IPS-18c (cell line): Measurements from ENCODE around the gene KLHL33.
"Not testable (repeated sequence)": the region's sequence is repeated elsewhere in the genome, so short reads cannot be mapped to it uniquely, and the experiment has no call there.

Source experiments
- H3K4me3 ChIP-seq: 2 replicates; pipeline ENCODE4 v1.7.0; 2013; ENCODE audit warnings: low read depth, mild to moderate bottlenecking, low read length, moderate library complexity; ENCODE audit not compliant: insufficient read depth
- H3K9me3 ChIP-seq: one replicate; pipeline ENCODE4 v1.6.1; 2013; ENCODE audit warnings: mild to moderate bottlenecking, low read length, moderate library complexity; ENCODE audit not compliant: control insufficient read depth, insufficient read depth

KLHL33 gene

DNA sequence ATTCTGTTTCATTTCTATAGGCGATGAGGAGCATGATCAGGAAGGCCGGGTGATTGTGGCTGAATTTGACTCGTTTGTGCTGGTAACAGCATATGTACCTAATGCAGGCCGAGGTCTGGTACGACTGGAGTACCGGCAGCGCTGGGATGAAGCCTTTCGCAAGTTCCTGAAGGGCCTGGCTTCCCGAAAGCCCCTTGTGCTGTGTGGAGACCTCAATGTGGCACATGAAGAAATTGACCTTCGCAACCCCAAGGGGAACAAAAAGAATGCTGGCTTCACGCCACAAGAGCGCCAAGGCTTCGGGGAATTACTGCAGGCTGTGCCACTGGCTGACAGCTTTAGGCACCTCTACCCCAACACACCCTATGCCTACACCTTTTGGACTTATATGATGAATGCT is 21.0 kb upstream of the KLHL33 start:
- H3K4me3 ChIP-seq, result peak overlapping the region; percentile 0; the same call in 1 of the 2 replicates
- H3K9me3 ChIP-seq, result no peaks in the 10 kb centered on the region

- peak overlapping the region; percentile 56 for H3K4me3 ChIP-seq
Measured at GRCh38 chr14:20455355-20456300, 19.7 kb upstream of the KLHL33 start.

GRCh38 chr14:20454516-20455354 is 18.8 kb upstream of the KLHL33 start, which contains the start of the genes APEX1 and OSGEP:
TSS of gene APEX1 (plus strand) at chr14:20455226. CDS start at chr14:20455646, 420 bp downstream.
TSS of gene OSGEP (minus strand) at chr14:20454812. CDS start at chr14:20454683, 129 bp downstream.
- H3K4me3 ChIP-seq, result peak within 1 kb of the TSS; percentile 56
- no peaks in the 10 kb centered on the region for H3K9me3 ChIP-seq

More at GRCh38 chr14:20455355-20456300, 19.7 kb upstream of the KLHL33 start:
- no peaks in the 10 kb centered on the region for H3K9me3 ChIP-seq

DNA sequence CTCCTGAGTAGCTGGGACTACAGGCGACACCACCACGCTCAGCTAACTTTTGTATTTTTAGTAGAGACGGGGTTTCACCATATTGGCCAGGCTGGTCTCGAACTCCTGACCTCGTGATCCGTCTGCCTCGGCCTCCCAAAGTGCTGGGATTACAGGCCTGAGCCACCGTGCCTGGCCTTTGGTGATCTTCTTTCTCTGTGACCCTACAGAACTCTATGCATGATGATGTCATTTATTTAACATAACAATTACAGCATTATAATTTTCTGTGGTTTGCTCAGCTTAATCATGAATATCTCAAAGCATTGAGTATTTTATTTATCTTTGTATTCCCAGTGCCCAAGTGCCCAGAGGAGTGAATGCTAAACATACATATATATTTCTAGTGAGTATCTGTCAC is 16.9 kb upstream of the KLHL33 start:
- H3K4me3 ChIP-seq, H3K9me3 ChIP-seq: not testable (repeated sequence)

- H3K4me3 ChIP-seq, result no peak overlapping the region
- H3K9me3 ChIP-seq, result no peaks in the 10 kb centered on the region
Measured at GRCh38 chr14:20446889-20447288, 10.9 kb upstream of the KLHL33 start.

DNA sequence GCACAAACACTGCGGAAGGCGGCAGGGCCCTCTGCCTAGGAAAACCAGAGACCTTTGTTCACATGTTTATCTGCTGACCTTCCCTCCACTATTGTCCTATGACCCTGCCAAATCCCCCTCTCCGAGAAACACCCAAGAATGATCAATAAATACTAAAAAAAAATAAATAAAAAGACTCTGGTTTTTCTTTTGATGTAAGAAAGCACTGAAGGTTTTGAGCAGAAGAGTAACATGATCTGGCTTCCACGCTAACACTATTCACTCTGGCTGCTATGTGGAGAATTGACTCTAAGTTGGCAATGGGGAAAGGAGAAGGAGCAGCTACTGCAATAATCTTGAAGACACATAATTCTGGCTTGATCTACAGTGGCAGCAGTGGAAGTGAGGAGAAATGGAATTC is 7.7 kb upstream of the KLHL33 start:
- H3K9me3 ChIP-seq, H3K4me3 ChIP-seq: not testable (repeated sequence)

GRCh38 chr14:20441461-20441860 is 5.5 kb upstream of the KLHL33 start:
- Histone ChIP-seq H3K4me3 (no peak overlapping the region), H3K9me3 (no peaks in the 10 kb centered on the region)

GRCh38 chr14:20440882-20441281 is 4.9 kb upstream of the KLHL33 start:
- no peaks in the 10 kb centered on the region for H3K9me3 ChIP-seq
- no peak overlapping the region; the same call in 1 of the 2 replicates for H3K4me3 ChIP-seq

GRCh38 chr14:20440465-20440864 is 4.5 kb upstream of the KLHL33 start:
- Histone ChIP-seq H3K4me3 (no peak overlapping the region), H3K9me3 (no peaks in the 10 kb centered on the region)

- Histone ChIP-seq H3K4me3 (no peak overlapping the region), H3K9me3 (no peaks in the 10 kb centered on the region)
Measured at GRCh38 chr14:20438664-20439063, 2.7 kb upstream of the KLHL33 start.

- Histone ChIP-seq H3K4me3 (no peak overlapping the region), H3K9me3 (no peaks in the 10 kb centered on the region)
Measured at GRCh38 chr14:20436363-20436755, 393 bp upstream of the KLHL33 start.

GRCh38 chr14:20434701-20435581 is 1.0 kb downstream of the KLHL33 start:
- no peaks in the 10 kb centered on the region for H3K9me3 ChIP-seq
- peak overlapping the region; percentile 16 for H3K4me3 ChIP-seq

GRCh38 chr14:20429801-20430669 is 5.9 kb downstream of the KLHL33 start:
- Histone ChIP-seq H3K4me3 (no peak overlapping the region), H3K9me3 (peaks cover 2% of the 10 kb centered on the region)

DNA sequence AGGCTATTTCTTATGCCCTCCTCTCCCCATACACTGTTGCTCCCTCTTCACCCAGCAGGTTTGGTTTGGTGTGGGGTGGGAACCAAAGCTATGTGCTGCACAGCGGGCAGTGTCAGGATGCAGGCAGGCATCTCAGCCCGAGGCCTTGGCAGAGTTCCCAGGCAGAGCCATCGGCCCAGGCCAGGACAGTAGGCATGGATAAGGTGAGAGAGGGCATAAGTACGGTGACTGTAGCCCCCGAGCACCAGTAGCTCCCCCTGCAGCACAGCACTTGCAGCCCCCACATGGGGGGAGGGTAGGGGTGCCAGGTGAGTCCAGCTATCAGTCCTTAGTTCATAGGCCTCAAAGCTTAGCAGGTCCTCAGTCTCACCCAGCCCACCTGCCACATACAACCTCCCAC is 7.2 kb downstream of the KLHL33 start:
- H3K9me3 ChIP-seq, result peaks cover 2% of the 10 kb centered on the region
- no peak overlapping the region for H3K4me3 ChIP-seq

GRCh38 chr14:20428010-20428365 is 8.0 kb downstream of the KLHL33 start:
- no peak overlapping the region for H3K4me3 ChIP-seq
- H3K9me3 ChIP-seq, result peaks cover 2% of the 10 kb centered on the region
